Measurements from ENCODE around the gene TMEM254.
"Not testable (repeated sequence)": the region's sequence is repeated elsewhere in the genome, so short reads cannot be mapped to it uniquely, and the experiment has no call there.

The TMEM254 gene

DNA sequence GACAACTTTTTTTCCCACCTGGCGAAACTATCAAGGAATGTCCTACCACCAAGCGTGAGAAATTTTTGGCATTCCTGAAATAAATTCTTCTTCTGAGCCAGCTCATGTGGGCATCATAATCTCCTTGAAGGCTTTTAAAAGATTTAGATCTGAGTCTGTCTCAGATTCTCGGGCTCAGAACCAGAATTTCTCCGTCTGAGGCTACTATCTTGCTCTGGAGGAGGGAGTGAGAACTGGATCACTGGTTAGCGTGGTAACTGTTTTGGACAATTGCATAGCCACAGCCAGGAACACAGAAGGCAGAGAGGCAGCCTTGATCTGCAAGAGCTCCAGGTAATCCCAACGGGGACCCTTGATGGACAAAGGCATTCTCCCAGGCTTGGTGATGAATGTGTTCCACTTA is 53.0 kb downstream of the TMEM254 start:
- H3K27ac ChIP-seq: no peak overlapping the region
- DNase-seq (ENCODE audit: low read depth, low spot score): no peak

- no peak for DNase-seq (ENCODE audit: low read depth, low spot score)
- no peak within 1 kb of the TSS for H3K27ac ChIP-seq
Observed at GRCh38 chr10:80132299-80133139, 54.1 kb downstream of the TMEM254 start, which contains the start of gene PLAC9. PLAC9 (plus strand) TSS chr10:80132730; CDS start chr10:80132763, 33 bp downstream.

GRCh38 chr10:80133206-80133605 is 54.7 kb downstream of the TMEM254 start:
- H3K27ac ChIP-seq: no peak overlapping the region
- DNase-seq (ENCODE audit: low read depth, low spot score): no peak

DNA sequence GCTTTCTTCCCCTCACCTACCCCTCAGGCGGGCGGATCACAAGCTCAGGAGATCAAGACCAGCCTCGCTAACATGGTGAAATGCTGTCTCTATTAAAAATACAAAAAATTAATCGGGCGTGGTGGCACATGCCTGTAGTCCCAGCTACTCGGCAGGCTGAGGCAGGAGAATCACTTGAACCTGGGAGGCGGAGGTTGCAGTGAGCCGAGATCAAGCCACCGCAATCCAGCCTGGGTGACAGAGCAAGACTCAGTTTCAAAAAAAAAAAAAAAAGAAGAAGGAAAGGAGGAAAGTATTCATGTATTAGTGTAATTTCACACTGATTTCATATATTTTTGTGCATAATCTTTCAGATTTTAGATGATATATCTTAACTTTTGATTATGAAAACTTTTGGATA is 55.2 kb downstream of the TMEM254 start:
- not testable (repeated sequence) for DNase-seq (ENCODE audit: low read depth, low spot score); H3K27ac ChIP-seq

GRCh38 chr10:80136134-80136571 is 57.7 kb downstream of the TMEM254 start:
- no peak for DNase-seq (ENCODE audit: low read depth, low spot score)
- H3K27ac ChIP-seq: no peak overlapping the region

DNA sequence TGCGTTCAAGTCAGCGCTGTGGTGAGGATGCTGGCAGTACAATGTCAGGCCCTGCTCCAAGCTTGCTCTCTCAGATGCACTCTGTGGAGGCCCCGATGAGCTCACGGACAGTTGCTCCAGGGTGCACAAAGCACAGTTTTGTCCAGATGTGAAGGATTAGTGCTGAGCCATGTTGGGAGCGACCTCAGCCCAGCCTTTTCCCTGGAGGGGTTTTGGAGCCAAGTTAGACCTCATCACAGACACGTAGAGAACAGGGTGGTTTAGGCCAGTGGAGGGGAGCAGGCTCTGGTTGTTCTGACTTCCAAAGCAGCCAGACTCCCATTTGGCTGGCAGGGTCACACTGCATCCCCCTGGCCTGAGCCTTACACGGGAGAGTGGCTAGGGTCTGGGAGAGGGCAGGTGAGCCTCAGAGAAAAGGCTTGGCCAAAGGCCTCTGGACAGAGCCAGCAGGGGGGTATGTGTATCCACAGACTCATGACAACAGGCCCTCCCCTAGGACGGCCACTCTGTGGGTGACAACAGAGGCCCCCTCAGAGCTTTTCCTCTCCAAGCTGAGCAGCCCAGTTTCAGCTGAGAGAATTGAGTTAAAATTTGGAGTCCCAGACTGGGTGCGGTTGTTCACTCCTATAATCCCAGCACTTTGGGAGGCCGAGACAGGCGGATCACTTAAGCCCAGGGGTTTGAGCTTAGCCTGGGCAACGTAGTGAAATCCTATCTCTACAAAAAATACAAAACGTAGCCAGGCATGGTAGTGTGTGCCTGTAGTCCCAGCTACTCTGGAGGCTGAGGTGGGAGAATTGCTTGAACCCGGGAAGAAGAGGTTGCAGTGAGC is 58.8 kb downstream of the TMEM254 start:
- no peak overlapping the region for H3K27ac ChIP-seq
- no peak for DNase-seq (ENCODE audit: low read depth, low spot score)

- no peak for DNase-seq (ENCODE audit: low read depth, low spot score)
- H3K27ac ChIP-seq: no peak overlapping the region
Observed at GRCh38 chr10:80137920-80138319, 59.5 kb downstream of the TMEM254 start.

- no peak overlapping the region for H3K27ac ChIP-seq
- no peak for DNase-seq (ENCODE audit: low read depth, low spot score)
Observed at GRCh38 chr10:80139265-80139664, 60.8 kb downstream of the TMEM254 start.

DNA sequence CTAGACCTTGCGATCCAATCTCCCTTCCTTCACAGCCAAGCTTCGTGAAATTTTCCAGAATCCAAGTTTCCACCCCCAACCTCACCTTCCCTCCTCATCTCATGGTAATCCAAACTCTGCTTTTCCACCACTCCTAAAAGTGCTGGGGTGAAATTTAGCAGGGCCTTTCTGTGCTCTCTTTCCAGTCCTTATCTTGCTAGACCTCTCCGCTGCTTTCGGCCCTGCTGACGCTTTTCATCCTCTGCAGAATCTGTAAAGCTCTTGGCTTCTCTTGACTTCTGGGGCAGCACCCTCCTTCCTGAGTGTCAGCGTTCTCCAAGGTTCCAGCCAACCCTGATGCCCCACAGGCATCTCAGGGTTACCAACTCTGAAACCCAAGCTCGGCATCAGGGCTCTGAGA is 61.8 kb downstream of the TMEM254 start:
- no peak overlapping the region for H3K27ac ChIP-seq
- no peak for DNase-seq (ENCODE audit: low read depth, low spot score)

DNA sequence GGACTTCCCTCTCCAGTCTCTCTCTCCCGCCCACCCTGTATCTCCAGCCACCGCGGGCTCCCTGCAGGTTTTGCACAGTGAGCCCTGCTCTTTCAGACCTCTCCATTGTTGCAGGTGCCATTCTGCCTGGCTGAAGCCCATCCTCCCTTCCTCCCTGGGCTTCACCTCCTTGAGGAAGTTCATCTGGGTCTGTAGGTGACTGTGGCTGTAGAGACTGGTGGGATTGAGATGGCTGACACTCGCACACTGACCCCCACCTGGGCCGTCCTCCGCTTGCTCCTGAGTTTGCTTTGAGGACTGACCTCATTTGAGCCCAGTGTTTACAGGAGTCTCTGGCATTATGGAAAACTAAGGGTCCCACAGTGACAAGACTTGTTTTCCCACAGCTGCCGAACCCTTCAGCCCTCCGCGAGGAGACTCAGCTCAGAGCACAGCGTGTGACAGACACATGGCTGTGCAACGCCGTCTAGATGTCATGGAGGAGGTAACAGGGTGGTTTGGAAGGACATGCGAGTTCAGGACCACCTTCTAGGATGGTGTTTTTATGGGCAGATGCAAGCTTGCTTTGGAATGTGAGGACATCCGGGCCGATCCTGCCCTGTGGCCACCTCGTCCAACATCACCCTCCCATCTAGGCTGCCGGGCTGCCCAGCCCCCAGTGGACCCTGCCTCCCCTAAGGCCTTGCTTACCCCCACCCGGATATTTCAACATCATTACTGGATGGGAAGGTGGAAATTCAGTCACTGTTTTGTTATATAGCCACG is 63.4 kb downstream of the TMEM254 start:
- DNase-seq (ENCODE audit: low read depth, low spot score): no peak
- no peak overlapping the region for H3K27ac ChIP-seq

Measured in epithelial cell of prostate (primary cell).